Type B pancreatic cell (in vitro differentiated cells): Measurements from ENCODE around the gene GMPR. TPM values are rescaled to one million over a fixed set of nuclear protein-coding genes. Genes with fewer than 3 reads are reported as not detected.

Experiments used
- DNase-seq: peaks from one replicate; pipeline ENCODE4 v3.0.0; 2021; ENCODE audit warnings: mixed read lengths; ENCODE audit not compliant: unreplicated experiment; ENCODE audit errors: extremely low spot score
- H3K27ac Mint-ChIP-seq: 2 replicates; pipeline ENCODE4 v1.8.0; 2021; ENCODE audit warnings: mild to moderate bottlenecking, mixed read lengths
- H3K27me3 Mint-ChIP-seq: 2 replicates; pipeline ENCODE4 v1.8.0; 2021; ENCODE audit warnings: mixed read lengths
- H3K36me3 Mint-ChIP-seq: 2 replicates; pipeline ENCODE4 v1.8.0; 2021; ENCODE audit warnings: mixed read lengths
- H3K4me1 Mint-ChIP-seq: one replicate; pipeline ENCODE4 v1.8.0; 2021; ENCODE audit warnings: mixed read lengths; ENCODE audit not compliant: unreplicated experiment
- H3K4me3 Mint-ChIP-seq: 2 replicates; pipeline ENCODE4 v1.8.0; 2021; ENCODE audit warnings: mild to moderate bottlenecking, mixed read lengths
- H3K9me3 Mint-ChIP-seq: 2 replicates; pipeline ENCODE4 v1.8.0; 2021; ENCODE audit warnings: mixed read lengths
- total RNA-seq: library from RNA; stranded (reverse); gene quantifications from 2 replicates; pipeline ENCODE4 v1.2.1, GENCODE V29; 2021; ENCODE audit warnings: low replicate concordance
- TF ChIP-seq, protein P1 (sequence below): fragments of 200-600 bp; sonication (generic); conservative IDR thresholded peaks from 2 replicates; pipeline ENCODE4 v1.5.0; 2021; ENCODE audit warnings: antibody characterized with exemption, mild to moderate bottlenecking

Gene GMPR
- total RNA-seq, 1 donor from 2014 or later = 3.8 TPM

DNA sequence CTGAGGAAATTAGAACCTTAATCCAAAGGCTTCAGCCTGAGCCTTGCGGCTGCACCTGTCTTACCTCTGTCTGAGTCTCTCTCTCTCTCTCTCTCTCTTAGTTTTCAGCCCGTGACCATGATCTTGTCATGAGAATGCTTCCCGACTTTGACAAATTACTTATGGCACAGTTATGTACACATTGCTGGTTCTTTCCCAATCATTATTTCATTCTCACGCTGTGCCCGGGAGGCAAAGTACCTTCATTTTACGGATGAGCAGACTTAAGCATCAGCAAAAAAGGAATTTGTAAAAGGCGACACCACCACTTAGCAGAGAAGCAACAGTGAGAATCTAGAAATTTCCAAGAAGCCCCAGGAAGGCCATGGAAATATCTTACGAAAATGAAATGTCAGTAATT lies 54.6 kb downstream of the GMPR start:
- H3K4me3 Mint-ChIP-seq = no peak overlapping the region
- no peak overlapping the region for H3K27ac Mint-ChIP-seq
- no peak for DNase-seq

DNA sequence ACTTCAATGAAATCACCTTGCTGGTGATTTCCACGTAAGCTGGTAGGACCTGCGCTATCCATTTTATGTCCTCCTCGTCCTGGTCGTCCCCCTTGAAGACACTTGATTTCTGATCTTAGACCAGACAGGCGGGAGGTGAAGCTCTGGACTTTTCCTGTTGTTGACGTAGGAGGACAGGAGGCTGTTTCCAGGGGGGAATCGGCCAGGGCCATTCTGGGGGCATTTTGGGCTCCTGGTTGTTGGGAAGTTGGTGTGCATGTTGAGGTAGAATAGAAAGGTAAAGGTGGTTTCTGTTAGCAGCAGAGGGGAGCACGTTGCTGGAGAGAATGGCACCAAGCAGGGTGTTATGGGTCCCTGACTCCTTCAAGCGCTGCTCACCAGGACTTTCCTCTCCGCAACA lies 56.0 kb downstream of the GMPR start:
- no peaks in the 10 kb centered on the region for H3K36me3 Mint-ChIP-seq
- no peaks in the 10 kb centered on the region for H3K4me1 Mint-ChIP-seq
- H3K9me3 Mint-ChIP-seq = no peaks in the 10 kb centered on the region
- no peak overlapping the region for H3K27ac Mint-ChIP-seq
- H3K4me3 Mint-ChIP-seq = no peak overlapping the region
- no peak for DNase-seq
- peaks cover 12% of the 10 kb centered on the region for H3K27me3 Mint-ChIP-seq
- TF ChIP-seq, protein P1, sequence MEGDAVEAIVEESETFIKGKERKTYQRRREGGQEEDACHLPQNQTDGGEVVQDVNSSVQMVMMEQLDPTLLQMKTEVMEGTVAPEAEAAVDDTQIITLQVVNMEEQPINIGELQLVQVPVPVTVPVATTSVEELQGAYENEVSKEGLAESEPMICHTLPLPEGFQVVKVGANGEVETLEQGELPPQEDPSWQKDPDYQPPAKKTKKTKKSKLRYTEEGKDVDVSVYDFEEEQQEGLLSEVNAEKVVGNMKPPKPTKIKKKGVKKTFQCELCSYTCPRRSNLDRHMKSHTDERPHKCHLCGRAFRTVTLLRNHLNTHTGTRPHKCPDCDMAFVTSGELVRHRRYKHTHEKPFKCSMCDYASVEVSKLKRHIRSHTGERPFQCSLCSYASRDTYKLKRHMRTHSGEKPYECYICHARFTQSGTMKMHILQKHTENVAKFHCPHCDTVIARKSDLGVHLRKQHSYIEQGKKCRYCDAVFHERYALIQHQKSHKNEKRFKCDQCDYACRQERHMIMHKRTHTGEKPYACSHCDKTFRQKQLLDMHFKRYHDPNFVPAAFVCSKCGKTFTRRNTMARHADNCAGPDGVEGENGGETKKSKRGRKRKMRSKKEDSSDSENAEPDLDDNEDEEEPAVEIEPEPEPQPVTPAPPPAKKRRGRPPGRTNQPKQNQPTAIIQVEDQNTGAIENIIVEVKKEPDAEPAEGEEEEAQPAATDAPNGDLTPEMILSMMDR = no peak

More for the DNA sequence above, 54.6 kb downstream of the GMPR start:
- TF ChIP-seq, protein P1 = no peak
- no peaks in the 10 kb centered on the region for H3K4me1 Mint-ChIP-seq
- H3K9me3 Mint-ChIP-seq = no peaks in the 10 kb centered on the region
- H3K36me3 Mint-ChIP-seq = no peaks in the 10 kb centered on the region
- H3K27me3 Mint-ChIP-seq = peaks cover 12% of the 10 kb centered on the region

DNA sequence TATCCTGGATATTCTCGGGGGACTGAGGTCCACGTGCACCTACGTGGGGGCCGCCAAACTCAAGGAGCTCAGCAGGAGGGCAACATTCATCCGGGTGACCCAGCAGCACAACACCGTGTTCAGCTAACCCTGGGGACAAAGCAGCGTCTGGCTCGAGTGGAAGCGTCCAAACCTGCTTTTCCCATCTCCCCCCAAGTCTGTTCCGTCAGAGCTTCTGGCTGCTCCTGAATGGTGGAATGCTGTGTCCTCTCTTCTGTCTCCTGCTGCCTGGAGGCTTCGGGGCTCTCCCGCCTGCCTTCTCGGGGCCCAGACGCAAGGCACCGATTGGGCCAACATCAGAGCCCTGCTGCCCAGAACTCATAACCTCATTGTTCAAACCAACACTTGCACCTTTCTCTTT lies 56.7 kb downstream of the GMPR start:
- Mint-ChIP-seq H3K36me3 (no peaks in the 10 kb centered on the region), H3K27me3 (peaks cover 12% of the 10 kb centered on the region), H3K4me3 (no peak overlapping the region), H3K9me3 (no peaks in the 10 kb centered on the region), H3K4me1 (no peaks in the 10 kb centered on the region), H3K27ac (no peak overlapping the region)
- no peak for DNase-seq
- TF ChIP-seq, protein P1 = no peak

DNA sequence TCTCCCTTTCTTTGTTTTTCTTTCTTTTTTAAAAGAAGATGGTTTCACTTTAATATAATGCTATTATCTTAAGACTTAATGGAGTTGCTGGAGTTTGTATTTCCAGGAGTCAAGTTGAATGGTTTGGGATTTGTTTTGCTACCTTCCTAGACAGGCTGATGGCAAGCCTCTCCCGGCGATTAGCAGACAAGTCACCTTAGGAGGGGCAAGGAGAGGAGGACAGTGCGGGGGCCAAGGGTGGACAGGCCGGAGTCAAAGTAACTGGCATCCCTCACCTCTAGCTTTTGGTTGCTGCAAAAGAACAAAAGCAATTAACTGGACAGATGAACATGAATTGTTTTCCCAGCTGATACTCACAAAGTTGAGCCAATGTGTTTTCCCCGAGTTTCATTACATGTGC lies 57.1 kb downstream of the GMPR start:
- Mint-ChIP-seq H3K4me3 (no peak overlapping the region), H3K9me3 (no peaks in the 10 kb centered on the region), H3K27me3 (peaks cover 10% of the 10 kb centered on the region), H3K27ac (no peak overlapping the region), H3K36me3 (no peaks in the 10 kb centered on the region), H3K4me1 (no peaks in the 10 kb centered on the region)
- no peak for DNase-seq
- TF ChIP-seq, protein P1 = no peak

DNA sequence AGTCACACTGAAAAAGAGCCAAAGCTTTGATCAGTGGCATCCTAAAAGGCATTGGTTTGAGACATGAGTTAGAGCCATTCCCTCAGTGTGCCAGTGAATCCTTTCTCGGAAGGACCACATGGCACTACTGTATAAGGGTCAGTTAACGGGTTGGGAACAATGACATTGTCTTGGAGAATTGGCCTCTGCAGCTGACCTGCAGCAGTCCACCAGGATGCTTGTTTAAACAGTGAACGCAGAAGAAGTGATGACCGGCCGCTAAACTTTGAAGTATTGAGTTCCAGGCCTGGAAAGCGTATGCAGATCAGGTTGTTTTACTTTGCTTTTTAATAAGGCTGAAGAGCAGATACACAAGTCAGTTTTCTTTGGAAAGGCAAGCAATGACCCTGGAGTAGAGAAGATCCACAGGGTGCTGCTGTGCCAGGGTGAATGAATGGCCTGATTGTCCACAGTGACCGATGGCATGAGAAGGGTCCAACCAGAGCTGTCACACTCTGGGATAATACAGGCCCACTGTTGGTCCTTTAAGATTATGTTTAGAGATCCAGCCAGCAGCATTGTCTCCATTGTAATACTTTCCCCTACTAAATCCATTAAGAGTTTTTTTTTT lies 57.8 kb downstream of the GMPR start:
- no peaks in the 10 kb centered on the region for H3K4me1 Mint-ChIP-seq
- no peaks in the 10 kb centered on the region for H3K36me3 Mint-ChIP-seq
- no peaks in the 10 kb centered on the region for H3K9me3 Mint-ChIP-seq
- H3K27ac Mint-ChIP-seq = no peak overlapping the region
- peaks cover 8% of the 10 kb centered on the region for H3K27me3 Mint-ChIP-seq
- DNase-seq = no peak
- no peak overlapping the region for H3K4me3 Mint-ChIP-seq
- TF ChIP-seq, protein P1 = no peak

DNA sequence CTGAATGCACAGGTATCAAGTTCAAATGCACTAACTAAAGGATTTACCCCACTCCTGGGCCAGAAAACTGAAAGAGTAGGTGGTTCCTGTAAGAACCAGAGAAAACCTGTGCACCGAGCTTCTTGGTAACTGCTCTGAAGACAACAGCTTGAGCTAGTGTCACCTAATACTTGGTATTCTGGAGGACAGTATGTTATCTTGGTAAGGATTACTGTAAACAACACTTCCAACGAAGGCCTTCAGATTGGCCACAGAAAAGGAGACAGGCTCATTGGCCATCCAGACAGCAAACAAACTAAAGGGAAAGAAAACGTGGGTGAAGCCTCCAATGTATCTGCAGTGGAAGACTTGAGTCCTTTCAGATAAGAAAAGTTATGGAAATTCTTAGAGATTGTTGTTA lies 61.5 kb downstream of the GMPR start:
- Mint-ChIP-seq H3K36me3 (peaks cover 4% of the 10 kb centered on the region), H3K27me3 (no peaks in the 10 kb centered on the region), H3K9me3 (no peaks in the 10 kb centered on the region), H3K4me1 (peaks cover 5% of the 10 kb centered on the region), H3K27ac (no peak overlapping the region), H3K4me3 (no peak overlapping the region)
- no peak for DNase-seq
- TF ChIP-seq, protein P1 = no peak
